NCI-H1105 treated with DMSO at 0.1 percent for 48 hours (cell line): ENCODE results near the gene RTL9.

Experiments
- DNase-seq: peaks from one replicate; lab custom pipeline; 2025; lab: John Stamatoyannopoulos, UW

Gene RTL9

GRCh38 chrX:110341189-110342035 lies 17.2 kb upstream of the RTL9 start:
- DNase-seq: no peak

- DNase-seq: no peak
Measured at GRCh38 chrX:110346681-110347080, 12.0 kb upstream of the RTL9 start.

GRCh38 chrX:110359273-110359672 lies 625 bp downstream of the RTL9 start:
- DNase-seq: no peak

- no peak for DNase-seq
Measured at GRCh38 chrX:110363244-110363643, 4.6 kb downstream of the RTL9 start.

GRCh38 chrX:110373310-110373709 lies 14.7 kb downstream of the RTL9 start:
- DNase-seq: no peak

GRCh38 chrX:110374559-110374958 lies 15.9 kb downstream of the RTL9 start:
- no peak for DNase-seq

- DNase-seq: no peak
Measured at GRCh38 chrX:110381216-110381615, 22.6 kb downstream of the RTL9 start.

GRCh38 chrX:110383414-110383813 lies 24.8 kb downstream of the RTL9 start:
- no peak for DNase-seq

GRCh38 chrX:110384490-110384889 lies 25.8 kb downstream of the RTL9 start:
- no peak for DNase-seq

GRCh38 chrX:110389570-110389969 lies 30.9 kb downstream of the RTL9 start:
- DNase-seq: no peak

GRCh38 chrX:110391086-110391485 lies 32.4 kb downstream of the RTL9 start:
- no peak for DNase-seq

GRCh38 chrX:110394651-110395050 lies 36.0 kb downstream of the RTL9 start:
- DNase-seq: no peak

GRCh38 chrX:110395877-110396276 lies 37.2 kb downstream of the RTL9 start:
- DNase-seq: no peak

- no peak for DNase-seq
Measured at GRCh38 chrX:110396735-110397134, 38.1 kb downstream of the RTL9 start.

- no peak for DNase-seq
Measured at GRCh38 chrX:110397339-110397738, 38.7 kb downstream of the RTL9 start.

- DNase-seq: no peak
Measured at GRCh38 chrX:110397904-110398303, 39.3 kb downstream of the RTL9 start.

GRCh38 chrX:110399497-110399896 lies 40.8 kb downstream of the RTL9 start:
- no peak for DNase-seq

GRCh38 chrX:110399966-110400365 lies 41.3 kb downstream of the RTL9 start:
- no peak for DNase-seq

- no peak for DNase-seq
Measured at GRCh38 chrX:110401135-110401534, 42.5 kb downstream of the RTL9 start.

GRCh38 chrX:110402091-110402849 lies 43.6 kb downstream of the RTL9 start:
- DNase-seq: no peak

GRCh38 chrX:110402850-110403221 lies 44.2 kb downstream of the RTL9 start:
- no peak for DNase-seq

- DNase-seq: no peak
Measured at GRCh38 chrX:110403441-110404238, 45.0 kb downstream of the RTL9 start.

GRCh38 chrX:110404376-110404775 lies 45.7 kb downstream of the RTL9 start:
- no peak for DNase-seq
